Neural progenitor cell (in vitro differentiated cells): Measurements from ENCODE around the gene SGCD.

ENCODE experiments used
- EZH2 ChIP-seq: fragments of 200-600 bp; sonication (generic); IDR thresholded peaks from 2 replicates; pipeline ENCODE4 v1.6.1; 2017; ENCODE audit warnings: antibody characterized with exemption, mild to moderate bottlenecking, moderate library complexity
- TF ChIP-seq, protein P1 (sequence below): fragments of 200-600 bp; sonication (generic); IDR thresholded peaks from 2 replicates; pipeline ENCODE4 v1.5.1; 2017; ENCODE audit warnings: antibody characterized with exemption, mild to moderate bottlenecking

DNA sequence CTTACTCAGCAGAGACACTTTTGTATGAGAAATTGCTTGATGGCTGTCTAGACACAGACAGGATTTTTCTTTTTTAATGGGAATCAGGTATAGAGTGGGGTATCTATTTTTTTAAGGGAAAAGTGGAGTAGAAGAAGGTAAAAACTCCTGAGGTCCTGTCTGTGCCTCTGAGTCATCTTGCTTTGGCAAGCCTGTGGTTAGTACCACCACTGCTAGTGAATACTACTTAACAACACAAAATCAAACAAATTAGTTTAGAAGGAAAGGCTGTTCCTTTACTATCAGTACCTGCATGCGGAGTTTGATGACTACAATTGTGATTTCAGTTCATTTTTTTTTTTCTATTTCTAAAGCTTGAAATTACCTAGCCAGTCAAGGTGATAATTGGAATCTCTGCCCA lies 372.2 kb downstream of the SGCD start:
- no peak for TF ChIP-seq EZH2
- TF ChIP-seq, protein P1, sequence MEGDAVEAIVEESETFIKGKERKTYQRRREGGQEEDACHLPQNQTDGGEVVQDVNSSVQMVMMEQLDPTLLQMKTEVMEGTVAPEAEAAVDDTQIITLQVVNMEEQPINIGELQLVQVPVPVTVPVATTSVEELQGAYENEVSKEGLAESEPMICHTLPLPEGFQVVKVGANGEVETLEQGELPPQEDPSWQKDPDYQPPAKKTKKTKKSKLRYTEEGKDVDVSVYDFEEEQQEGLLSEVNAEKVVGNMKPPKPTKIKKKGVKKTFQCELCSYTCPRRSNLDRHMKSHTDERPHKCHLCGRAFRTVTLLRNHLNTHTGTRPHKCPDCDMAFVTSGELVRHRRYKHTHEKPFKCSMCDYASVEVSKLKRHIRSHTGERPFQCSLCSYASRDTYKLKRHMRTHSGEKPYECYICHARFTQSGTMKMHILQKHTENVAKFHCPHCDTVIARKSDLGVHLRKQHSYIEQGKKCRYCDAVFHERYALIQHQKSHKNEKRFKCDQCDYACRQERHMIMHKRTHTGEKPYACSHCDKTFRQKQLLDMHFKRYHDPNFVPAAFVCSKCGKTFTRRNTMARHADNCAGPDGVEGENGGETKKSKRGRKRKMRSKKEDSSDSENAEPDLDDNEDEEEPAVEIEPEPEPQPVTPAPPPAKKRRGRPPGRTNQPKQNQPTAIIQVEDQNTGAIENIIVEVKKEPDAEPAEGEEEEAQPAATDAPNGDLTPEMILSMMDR = no peak
